Ovary (tissue), 3 donors: ENCODE measurements around the gene CLDN19.

Source experiments
- POLR2A ChIP-seq: fragments of 450-650 bp; IDR thresholded peaks from one replicate; pipeline ENCODE4 v1.6.1; 2017; ENCODE audit warnings: antibody characterized with exemption, mild to moderate bottlenecking, moderate library complexity
- TF ChIP-seq, protein P1 (sequence below), 3 donors: fragments of 450-650 bp in 2 of 3; fragments of 200-600 bp in 1 of 3; IDR thresholded peaks; one replicate each; pipeline versions ENCODE4 v1.5.1 to v1.8.0; 2016 to 2022; ENCODE audit warnings: antibody characterized with exemption in 3 of 3, mild to moderate bottlenecking in 1 of 3
- donor health status: DM: no; HTN: no; CAD: no.

DNA sequence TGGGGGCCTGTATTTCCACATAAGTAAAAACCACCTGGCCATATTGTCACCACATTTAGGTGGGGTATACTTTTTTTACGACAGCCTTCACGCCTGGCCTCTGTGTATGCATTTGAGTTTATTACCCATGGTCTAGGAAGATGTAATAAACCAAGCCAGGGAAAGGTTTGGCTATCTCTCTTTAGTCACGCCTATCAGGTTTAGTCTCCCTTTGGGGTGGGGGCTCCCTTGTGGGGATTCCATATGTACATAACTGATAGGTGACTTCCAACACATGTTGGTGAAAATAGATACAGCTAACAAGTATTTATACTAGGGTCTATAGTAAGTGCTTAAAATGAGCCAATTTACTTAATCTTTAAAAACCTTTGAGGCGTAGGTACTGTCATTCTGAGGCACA, 53.6 kb downstream of the CLDN19 start:
- TF ChIP-seq, protein P1, sequence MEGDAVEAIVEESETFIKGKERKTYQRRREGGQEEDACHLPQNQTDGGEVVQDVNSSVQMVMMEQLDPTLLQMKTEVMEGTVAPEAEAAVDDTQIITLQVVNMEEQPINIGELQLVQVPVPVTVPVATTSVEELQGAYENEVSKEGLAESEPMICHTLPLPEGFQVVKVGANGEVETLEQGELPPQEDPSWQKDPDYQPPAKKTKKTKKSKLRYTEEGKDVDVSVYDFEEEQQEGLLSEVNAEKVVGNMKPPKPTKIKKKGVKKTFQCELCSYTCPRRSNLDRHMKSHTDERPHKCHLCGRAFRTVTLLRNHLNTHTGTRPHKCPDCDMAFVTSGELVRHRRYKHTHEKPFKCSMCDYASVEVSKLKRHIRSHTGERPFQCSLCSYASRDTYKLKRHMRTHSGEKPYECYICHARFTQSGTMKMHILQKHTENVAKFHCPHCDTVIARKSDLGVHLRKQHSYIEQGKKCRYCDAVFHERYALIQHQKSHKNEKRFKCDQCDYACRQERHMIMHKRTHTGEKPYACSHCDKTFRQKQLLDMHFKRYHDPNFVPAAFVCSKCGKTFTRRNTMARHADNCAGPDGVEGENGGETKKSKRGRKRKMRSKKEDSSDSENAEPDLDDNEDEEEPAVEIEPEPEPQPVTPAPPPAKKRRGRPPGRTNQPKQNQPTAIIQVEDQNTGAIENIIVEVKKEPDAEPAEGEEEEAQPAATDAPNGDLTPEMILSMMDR (IDR thresholded peaks at IDR 0.05): no peak
- no peak for TF ChIP-seq POLR2A
